OCI-LY3 (cell line): ENCODE data around the gene ASTN2.

ENCODE experiments used
- H2AFZ ChIP-seq: fragments of 200-600, 300-600 bp; shearing (Covaris generic); 2 replicates; pipeline ENCODE4 v1.6.0; 2014; ENCODE audit warnings: antibody characterized with exemption, low read depth, low read length
- H3K27ac ChIP-seq: fragments of 200-600, 300-600 bp; sonication (generic); 2 replicates; pipeline ENCODE4 v1.5.1; 2014; ENCODE audit warnings: mild to moderate bottlenecking, low read length, moderate library complexity, mixed read lengths
- H3K27me3 ChIP-seq: fragments of 200-600, 300-600 bp; sonication (generic); 2 replicates; pipeline ENCODE4 v1.6.1; 2014; ENCODE audit warnings: low read depth, low read length, mixed read lengths
- H3K36me3 ChIP-seq: fragments of 200-600, 300-600 bp; sonication (generic); replicated peaks from 2 replicates; pipeline ENCODE3; 2014; ENCODE audit warnings: low read depth, low read length, mixed read lengths
- H3K4me1 ChIP-seq: fragments of 300-600, 200-600 bp; sonication (generic); 2 replicates; pipeline ENCODE4 v1.6.1; 2014; ENCODE audit warnings: low read length, mixed read lengths
- H3K4me2 ChIP-seq: fragments of 200-600, 300-600 bp; sonication (generic); 2 replicates; pipeline ENCODE4 v1.6.1; 2014; ENCODE audit warnings: low read length, mixed read lengths
- H3K4me3 ChIP-seq: fragments of 300-600, 200-600 bp; sonication (generic); 2 replicates; pipeline ENCODE4 v1.5.1; 2014; ENCODE audit warnings: antibody characterized with exemption, mild to moderate bottlenecking, low read length, moderate library complexity
- H3K79me2 ChIP-seq: fragments of 300-600, 200-600 bp; shearing (Covaris generic); 2 replicates; pipeline ENCODE4 v1.6.1; 2014; ENCODE audit warnings: mild to moderate bottlenecking, low read length, mixed read lengths
- H3K9ac ChIP-seq: fragments of 300-600, 200-600 bp; shearing (Covaris generic); 2 replicates; pipeline ENCODE4 v1.6.0; 2014; ENCODE audit warnings: mild to moderate bottlenecking, low read length, moderate library complexity
- H3K9me3 ChIP-seq: fragments of 200-600, 300-600 bp; shearing (Covaris generic); 2 replicates; pipeline ENCODE4 v1.6.1; 2014; ENCODE audit warnings: low read length, mixed read lengths; ENCODE audit not compliant: insufficient read depth
- H4K20me1 ChIP-seq: fragments of 200-600, 300-600 bp; sonication (generic); 2 replicates; pipeline ENCODE4 v1.6.1; 2016; ENCODE audit warnings: low read length, mixed read lengths; ENCODE audit not compliant: insufficient read depth
- CTCF ChIP-seq: fragments of 200-600, 300-600 bp; sonication (generic); IDR thresholded peaks from 2 replicates; pipeline ENCODE4 v1.5.1; 2014; ENCODE audit warnings: antibody characterized with exemption, low read length, low read depth
- EZH2phosphoT487 ChIP-seq: fragments of 200-600 bp; shearing (Covaris generic); IDR thresholded peaks from 2 replicates; pipeline ENCODE4 v1.6.1; 2018; ENCODE audit warnings: antibody characterized with exemption, mixed run types, low read depth

Gene ASTN2

GRCh38 chr9:116453785-116454184 lies 961.1 kb downstream of the ASTN2 start:
- no peaks in the 10 kb centered on the region for H3K36me3 ChIP-seq
- H2AFZ ChIP-seq, result no peak overlapping the region
- no peak overlapping the region for H3K4me3 ChIP-seq
- no peak overlapping the region for H3K4me2 ChIP-seq
- no peaks in the 10 kb centered on the region for H3K27me3 ChIP-seq
- 0 out of 2 replicates have a peak, but pooled peaks cover 4% of the 10 kb centered on the region for H4K20me1 ChIP-seq
- TF ChIP-seq EZH2phosphoT487 (no peak), CTCF (no peak)
- no peaks in the 10 kb centered on the region for H3K79me2 ChIP-seq
- H3K4me1 ChIP-seq, result peaks cover 15% of the 10 kb centered on the region
- H3K9ac ChIP-seq, result no peak overlapping the region
- H3K27ac ChIP-seq, result no peak overlapping the region
- H3K9me3 ChIP-seq, result no peaks in the 10 kb centered on the region

- 0 out of 2 replicates have a peak, but pooled peaks cover 4% of the 10 kb centered on the region for H4K20me1 ChIP-seq
- H3K9me3 ChIP-seq, result no peaks in the 10 kb centered on the region
- H3K27ac ChIP-seq, result no peak overlapping the region
- TF ChIP-seq CTCF, result no peak
- no peak for TF ChIP-seq EZH2phosphoT487
- no peak overlapping the region for H3K4me2 ChIP-seq
- H3K4me3 ChIP-seq, result no peak overlapping the region
- no peak overlapping the region for H2AFZ ChIP-seq
- H3K4me1 ChIP-seq, result peaks cover 15% of the 10 kb centered on the region
- H3K9ac ChIP-seq, result no peak overlapping the region
- H3K79me2 ChIP-seq, result no peaks in the 10 kb centered on the region
- H3K27me3 ChIP-seq, result no peaks in the 10 kb centered on the region
- no peaks in the 10 kb centered on the region for H3K36me3 ChIP-seq
Observed at GRCh38 chr9:116452634-116453033, 962.2 kb downstream of the ASTN2 start.

- H2AFZ ChIP-seq, result no peak overlapping the region
- no peak overlapping the region for H3K27ac ChIP-seq
- H3K4me3 ChIP-seq, result no peak overlapping the region
- no peaks in the 10 kb centered on the region for H3K36me3 ChIP-seq
- H3K9ac ChIP-seq, result no peak overlapping the region
- TF ChIP-seq CTCF (no peak), EZH2phosphoT487 (no peak)
- no peaks in the 10 kb centered on the region for H3K9me3 ChIP-seq
- H3K4me2 ChIP-seq, result no peak overlapping the region
- 0 out of 2 replicates have a peak, but pooled peaks cover 4% of the 10 kb centered on the region for H4K20me1 ChIP-seq
- no peaks in the 10 kb centered on the region for H3K79me2 ChIP-seq
- H3K4me1 ChIP-seq, result peaks cover 15% of the 10 kb centered on the region
- H3K27me3 ChIP-seq, result no peaks in the 10 kb centered on the region
Observed at GRCh38 chr9:116452227-116452626, 962.6 kb downstream of the ASTN2 start.

GRCh38 chr9:116451500-116452115 lies 963.2 kb downstream of the ASTN2 start:
- Histone ChIP-seq H3K9ac (no peak overlapping the region), H3K27me3 (no peaks in the 10 kb centered on the region), H3K9me3 (no peaks in the 10 kb centered on the region)

More at GRCh38 chr9:116451500-116452115, 963.2 kb downstream of the ASTN2 start:
- Histone ChIP-seq H3K36me3 (no peaks in the 10 kb centered on the region), H3K4me3 (no peak overlapping the region), H3K79me2 (no peaks in the 10 kb centered on the region), H3K4me1 (peaks cover 15% of the 10 kb centered on the region), H4K20me1 (0 out of 2 replicates have a peak, but pooled peaks cover 4% of the 10 kb centered on the region), H2AFZ (no peak overlapping the region), H3K27ac (no peak overlapping the region), H3K4me2 (no peak overlapping the region)
- TF ChIP-seq EZH2phosphoT487 (no peak), CTCF (no peak)
